Measurements from ENCODE around the gene UQCC2. TPM values are rescaled to one million over a fixed set of nuclear protein-coding genes. Genes with fewer than 3 reads are reported as not detected.

UQCC2 gene
- total RNA-seq, 4 donors from 2014 or later: 4.6 to 19.6 (median 6.9) TPM

GRCh38 chr6:33686225-33686924 is 25.1 kb downstream of the UQCC2 start:
- no peak for TF ChIP-seq POLR2A (IDR thresholded peaks at IDR 0.05)
- no peak for TF ChIP-seq CTCF (IDR thresholded peaks at IDR 0.05)
- H3K4me3 ChIP-seq: no peak overlapping the region
- H3K4me1 ChIP-seq: no peaks in the 10 kb centered on the region
- no peaks in the 10 kb centered on the region for H3K9me3 ChIP-seq
- no peak for DNase-seq
- H3K27ac ChIP-seq: no peak overlapping the region
- no peaks in the 10 kb centered on the region for H3K27me3 ChIP-seq
- peaks cover 0 to 99% (median 0%) of the 10 kb centered on the region in 3 donors for H3K36me3 ChIP-seq

GRCh38 chr6:33685411-33686224 is 25.9 kb downstream of the UQCC2 start:
- Histone ChIP-seq H3K9me3 (no peaks in the 10 kb centered on the region), H3K4me3 (no peak overlapping the region), H3K27ac (no peak overlapping the region), H3K4me1 (no peaks in the 10 kb centered on the region), H3K27me3 (no peaks in the 10 kb centered on the region), H3K36me3 (peaks cover 0 to 98% (median 0%) of the 10 kb centered on the region in 3 donors)
- no peak for TF ChIP-seq CTCF (IDR thresholded peaks at IDR 0.05)
- no peak for TF ChIP-seq POLR2A (IDR thresholded peaks at IDR 0.05)
- DNase-seq: no peak

GRCh38 chr6:33684983-33685382 is 26.5 kb downstream of the UQCC2 start:
- H3K27me3 ChIP-seq: no peaks in the 10 kb centered on the region
- H3K4me1 ChIP-seq: no peaks in the 10 kb centered on the region
- no peaks in the 10 kb centered on the region for H3K9me3 ChIP-seq
- no peak overlapping the region for H3K4me3 ChIP-seq
- no peak for TF ChIP-seq CTCF (IDR thresholded peaks at IDR 0.05)
- no peak for TF ChIP-seq POLR2A (IDR thresholded peaks at IDR 0.05)
- H3K36me3 ChIP-seq: peaks cover 0 to 97% (median 0%) of the 10 kb centered on the region in 3 donors
- no peak for DNase-seq
- no peak overlapping the region for H3K27ac ChIP-seq

GRCh38 chr6:33684428-33684896 is 27.0 kb downstream of the UQCC2 start:
- peaks cover 0 to 97% (median 0%) of the 10 kb centered on the region in 3 donors for H3K36me3 ChIP-seq

More at GRCh38 chr6:33684428-33684896, 27.0 kb downstream of the UQCC2 start:
- TF ChIP-seq POLR2A (IDR thresholded peaks at IDR 0.05) (no peak), CTCF (IDR thresholded peaks at IDR 0.05) (no peak)
- Histone ChIP-seq H3K4me1 (no peaks in the 10 kb centered on the region), H3K9me3 (no peaks in the 10 kb centered on the region), H3K27ac (no peak overlapping the region), H3K27me3 (no peaks in the 10 kb centered on the region), H3K4me3 (no peak overlapping the region)
- no peak for DNase-seq
